GM12878 (cell line): ENCODE data around the gene LEMD1. TPM values are rescaled to one million over a fixed set of nuclear protein-coding genes. Genes with fewer than 3 reads are reported as not detected.
A peak's percentile ranks its signal among the peaks of the same experiment; 100 is the strongest.

Experiments
- ASH2L ChIP-seq: fragments of 300-600, 200-600 bp; sonication (generic); IDR thresholded peaks from 2 replicates; pipeline ENCODE4 v1.6.1; 2017; ENCODE audit warnings: low read depth, mild to moderate bottlenecking, borderline replicate concordance
- BCLAF1 ChIP-seq: fragments of 450-650 bp; IDR thresholded peaks from 2 replicates; pipeline ENCODE4 v1.6.1; 2017; ENCODE audit warnings: antibody characterized with exemption, mild to moderate bottlenecking, moderate library complexity
- CHD2 ChIP-seq: IDR thresholded peaks from 2 replicates; pipeline ENCODE4 v1.6.1; 2011; ENCODE audit warnings: low read depth, low read length, improper control_type of control experiment, borderline replicate concordance
- DPF2 ChIP-seq: fragments of 450-650 bp; IDR thresholded peaks from 2 replicates; pipeline ENCODE4 v1.6.1; 2017; ENCODE audit warnings: mild to moderate bottlenecking
- EGR1 ChIP-seq, 2 experiments: IDR thresholded peaks; 1 replicate in 1 of 2; 2 replicates in 1 of 2; pipeline ENCODE4 v1.6.1; 2011 to 2012; ENCODE audit warnings: low read depth in 2 of 2, low read length in 2 of 2, borderline replicate concordance in 1 of 2, mild to moderate bottlenecking in 1 of 2, moderate library complexity in 1 of 2
- EP300 ChIP-seq, 2 experiments: fragments of 150-350 bp in 1 of 2; IDR thresholded peaks; 2 replicates each; pipeline ENCODE4 v1.6.1; 2011 to 2012; ENCODE audit warnings: low read depth in 2 of 2, low read length in 2 of 2, borderline replicate concordance in 1 of 2, improper control_type of control experiment in 1 of 2, inconsistent platforms in 1 of 2; ENCODE audit not compliant: control insufficient read depth in 1 of 2
- FOXK2 ChIP-seq: fragments of 450-650 bp; IDR thresholded peaks from 2 replicates; pipeline ENCODE4 v1.6.1; 2017; ENCODE audit warnings: mild to moderate bottlenecking, moderate library complexity
- FOXM1 ChIP-seq: IDR thresholded peaks from 2 replicates; pipeline ENCODE4 v1.6.1; 2012; ENCODE audit warnings: low read depth, mild to moderate bottlenecking, inconsistent platforms, low read length, moderate library complexity
- IKZF2 ChIP-seq, 2 experiments: fragments of 450-650 bp; IDR thresholded peaks; 2 replicates each; pipeline ENCODE4 v1.6.1; 2017; ENCODE audit warnings: mild to moderate bottlenecking in 2 of 2, moderate library complexity in 2 of 2
- LARP7 ChIP-seq: fragments of 450-650 bp; IDR thresholded peaks from 2 replicates; pipeline ENCODE4 v1.6.1; 2017; ENCODE audit warnings: mild to moderate bottlenecking
- NR2C2 ChIP-seq: IDR thresholded peaks from 2 replicates; pipeline ENCODE4 v1.6.1; 2011; ENCODE audit warnings: borderline replicate concordance, low read depth; ENCODE audit not compliant: control insufficient read depth, insufficient read length
- NR2F1 ChIP-seq: fragments of 450-650 bp; conservative IDR thresholded peaks from 2 replicates; pipeline ENCODE4 v1.6.1; 2017; ENCODE audit warnings: mild to moderate bottlenecking
- NRF1 ChIP-seq: conservative IDR thresholded peaks from 2 replicates; pipeline ENCODE4 v1.6.1; 2011; ENCODE audit warnings: mild to moderate bottlenecking, low read depth, low read length, improper control_type of control experiment
- RAD21 ChIP-seq: IDR thresholded peaks from 2 replicates; pipeline ENCODE4 v1.6.1; 2011; ENCODE audit warnings: mild to moderate bottlenecking, low read depth, low read length, moderate library complexity; ENCODE audit not compliant: insufficient read depth
- RUNX3 ChIP-seq: IDR thresholded peaks from 2 replicates; pipeline ENCODE4 v1.6.1; 2012; ENCODE audit warnings: low read length, inconsistent platforms
- SIN3A ChIP-seq: IDR thresholded peaks from 2 replicates; pipeline ENCODE4 v1.6.1; 2012; ENCODE audit warnings: low read depth, low read length, improper control_type of control experiment
- SMAD1 ChIP-seq: fragments of 450-650 bp; IDR thresholded peaks from 2 replicates; pipeline ENCODE4 v1.6.1; 2018; ENCODE audit warnings: mild to moderate bottlenecking, low read depth; ENCODE audit not compliant: partially characterized antibody
- SMARCA5 ChIP-seq: fragments of 450-650 bp; IDR thresholded peaks from 2 replicates; pipeline ENCODE4 v1.6.1; 2017; ENCODE audit warnings: mild to moderate bottlenecking
- SMC3 ChIP-seq: IDR thresholded peaks from 2 replicates; pipeline ENCODE4 v1.6.1; 2011; ENCODE audit warnings: low read length, improper control_type of control experiment, borderline replicate concordance
- STAT1 ChIP-seq: fragments of 450-650 bp; conservative IDR thresholded peaks from 2 replicates; pipeline ENCODE4 v1.6.1; 2014; ENCODE audit warnings: antibody characterized with exemption, mild to moderate bottlenecking
- YY1 ChIP-seq: IDR thresholded peaks from 2 replicates; pipeline ENCODE4 v1.6.1; 2011; ENCODE audit warnings: low read depth, mild to moderate bottlenecking, low read length
- ZNF384 ChIP-seq: IDR thresholded peaks from 2 replicates; pipeline ENCODE4 v1.6.1; 2012; ENCODE audit warnings: low read depth, mild to moderate bottlenecking, low read length, improper control_type of control experiment, borderline replicate concordance
- polyA plus RNA-seq, 11 experiments: library from polyadenylated mRNA; depleted of rRNA in 4 of 11; unstranded in 6 of 11; stranded (reverse) in 5 of 11; fragments of >200 nt; fragmentation: Nextera tagmentation in 4 of 11; fragmentation: Illumina TruSeq in 1 of 11; extraction: Ambion mirVana in 4 of 11; extraction: Trizol in 1 of 11; gene quantifications; 1 replicate in 1 of 11; 2 replicates in 10 of 11; pipeline versions ENCODE4 v1.2.1 to v1.2.3, GENCODE V29; 2011 to 2016; ENCODE audit warnings: inconsistent platforms in 2 of 11, missing spikeins in 2 of 11, low read depth in 1 of 11
- total RNA-seq, 4 experiments: library from RNA; depleted of rRNA in 3 of 4; stranded (reverse); fragments of >200 nt in 3 of 4; fragmentation: Illumina TruSeq in 1 of 4; extraction: Trizol in 1 of 4; gene quantifications; 2 replicates each; pipeline versions ENCODE4 v1.2.1 to v1.2.3, GENCODE V29; 2013 to 2021
- TF ChIP-seq, protein P1 (sequence below), 3 experiments: IDR thresholded peaks in 2 of 3; conservative IDR thresholded peaks in 1 of 3; 2 replicates each; pipeline ENCODE4 v1.5.1; 2011; ENCODE audit warnings: low read depth in 3 of 3, low read length in 3 of 3, mild to moderate bottlenecking in 3 of 3, control low read depth in 2 of 3, moderate library complexity in 2 of 3, inconsistent platforms in 1 of 3, mixed read lengths in 1 of 3; ENCODE audit not compliant: control insufficient read depth in 2 of 3, insufficient read depth in 1 of 3; ENCODE audit errors: extremely low read depth in 1 of 3
- TF ChIP-seq, protein P2 (sequence below): fragments of 450-650 bp; conservative IDR thresholded peaks from 2 replicates; pipeline ENCODE4 v1.6.1; 2017; ENCODE audit warnings: mild to moderate bottlenecking, moderate library complexity

LEMD1 gene
- total and polyA plus RNA-seq, 10 of the 15 experiments (the other 5 are each of a cell fraction or from before 2014, with no cell fraction given) = 0.19 to 1.2 (median 0.26) TPM; not detected in 7

- TF ChIP-seq BCLAF1 (no peak), RUNX3 (no peak), LARP7 (peak; percentile 48; the same call in 1 of the 2 replicates), FOXK2 (0 out of 2 replicates have a peak, but pooled peaks have one; percentile 39), EP300 (IDR thresholded peaks at IDR 0.05; ENCODE audit: borderline replicate concordance in 1 of 2, control insufficient read depth in 1 of 2, low read depth in 2 of 2, low read length in 2 of 2) (peak in 1 of 2 experiments; percentile 38; a peak in 1 of 4 replicates), EGR1 (IDR thresholded peaks at IDR 0.05; ENCODE audit: borderline replicate concordance in 1 of 2, low read depth in 2 of 2, low read length in 2 of 2) (peak in 1 of 2 experiments; percentile 69; a peak in 2 of 3 replicates), DPF2 (peak; percentile 65; the same call in 1 of the 2 replicates), CHD2 (peak; percentile 85), SIN3A (0 out of 2 replicates have a peak, but pooled peaks have one; percentile 49), SMC3 (peak; percentile 27; the same call in 1 of the 2 replicates), NR2F1 (no peak), YY1 (no peak), STAT1 (0 out of 2 replicates have a peak, but pooled peaks have one; percentile 39), RAD21 (peak; percentile 45), NRF1 (peak; percentile 39; the same call in 1 of the 2 replicates), ZNF384 (no peak), ASH2L (no peak), IKZF2 (IDR thresholded peaks at IDR 0.05) (peak; percentile 43 to 53; a peak in 1 of 4 replicates), FOXM1 (no peak), SMAD1 (no peak), SMARCA5 (peak; percentile 57; the same call in 1 of the 2 replicates), NR2C2 (no peak)
- TF ChIP-seq, protein P1, sequence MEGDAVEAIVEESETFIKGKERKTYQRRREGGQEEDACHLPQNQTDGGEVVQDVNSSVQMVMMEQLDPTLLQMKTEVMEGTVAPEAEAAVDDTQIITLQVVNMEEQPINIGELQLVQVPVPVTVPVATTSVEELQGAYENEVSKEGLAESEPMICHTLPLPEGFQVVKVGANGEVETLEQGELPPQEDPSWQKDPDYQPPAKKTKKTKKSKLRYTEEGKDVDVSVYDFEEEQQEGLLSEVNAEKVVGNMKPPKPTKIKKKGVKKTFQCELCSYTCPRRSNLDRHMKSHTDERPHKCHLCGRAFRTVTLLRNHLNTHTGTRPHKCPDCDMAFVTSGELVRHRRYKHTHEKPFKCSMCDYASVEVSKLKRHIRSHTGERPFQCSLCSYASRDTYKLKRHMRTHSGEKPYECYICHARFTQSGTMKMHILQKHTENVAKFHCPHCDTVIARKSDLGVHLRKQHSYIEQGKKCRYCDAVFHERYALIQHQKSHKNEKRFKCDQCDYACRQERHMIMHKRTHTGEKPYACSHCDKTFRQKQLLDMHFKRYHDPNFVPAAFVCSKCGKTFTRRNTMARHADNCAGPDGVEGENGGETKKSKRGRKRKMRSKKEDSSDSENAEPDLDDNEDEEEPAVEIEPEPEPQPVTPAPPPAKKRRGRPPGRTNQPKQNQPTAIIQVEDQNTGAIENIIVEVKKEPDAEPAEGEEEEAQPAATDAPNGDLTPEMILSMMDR (IDR thresholded peaks at IDR 0.05 in 2 of 3, conservative IDR thresholded peaks at IDR 0.05 in 1 of 3; ENCODE audit: control insufficient read depth in 2 of 3, extremely low read depth in 1 of 3, insufficient read depth in 1 of 3, low read depth in 3 of 3, low read length in 3 of 3) = peak; percentile 53 to 85 (median 72)
- TF ChIP-seq, protein P2, sequence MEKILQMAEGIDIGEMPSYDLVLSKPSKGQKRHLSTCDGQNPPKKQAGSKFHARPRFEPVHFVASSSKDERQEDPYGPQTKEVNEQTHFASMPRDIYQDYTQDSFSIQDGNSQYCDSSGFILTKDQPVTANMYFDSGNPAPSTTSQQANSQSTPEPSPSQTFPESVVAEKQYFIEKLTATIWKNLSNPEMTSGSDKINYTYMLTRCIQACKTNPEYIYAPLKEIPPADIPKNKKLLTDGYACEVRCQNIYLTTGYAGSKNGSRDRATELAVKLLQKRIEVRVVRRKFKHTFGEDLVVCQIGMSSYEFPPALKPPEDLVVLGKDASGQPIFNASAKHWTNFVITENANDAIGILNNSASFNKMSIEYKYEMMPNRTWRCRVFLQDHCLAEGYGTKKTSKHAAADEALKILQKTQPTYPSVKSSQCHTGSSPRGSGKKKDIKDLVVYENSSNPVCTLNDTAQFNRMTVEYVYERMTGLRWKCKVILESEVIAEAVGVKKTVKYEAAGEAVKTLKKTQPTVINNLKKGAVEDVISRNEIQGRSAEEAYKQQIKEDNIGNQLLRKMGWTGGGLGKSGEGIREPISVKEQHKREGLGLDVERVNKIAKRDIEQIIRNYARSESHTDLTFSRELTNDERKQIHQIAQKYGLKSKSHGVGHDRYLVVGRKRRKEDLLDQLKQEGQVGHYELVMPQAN = no peak
These were observed 8.9 kb upstream of the LEMD1 start (continued) for GRCh38 chr1:205430696-205431305.
